Stomach (tissue), 4 donors: ENCODE results near the gene BNIP3.

Source experiments
- POLR2A ChIP-seq, 4 donors: fragments of 450-650 bp; IDR thresholded peaks; one replicate each; pipeline ENCODE4 v1.6.1; 2016; ENCODE audit warnings: antibody characterized with exemption in 4 of 4, control low read depth in 2 of 4, mild to moderate bottlenecking in 1 of 4, moderate library complexity in 1 of 4
- POLR2AphosphoS5 ChIP-seq, 3 donors: sonication (generic); formaldehyde crosslinking; IDR thresholded peaks; one replicate each; pipeline ENCODE4 v1.6.1; 2016; ENCODE audit warnings: antibody characterized with exemption in 3 of 3
- TF ChIP-seq, protein P1 (sequence below), 7 experiments: fragments of 450-650 bp in 4 of 7; fragments of 200-600 bp in 3 of 7; sonication (generic) in 3 of 7; IDR thresholded peaks; one replicate each; pipeline ENCODE4 v1.5.1; 2016 to 2019; ENCODE audit warnings: antibody characterized with exemption in 7 of 7, control low read depth in 2 of 7, mild to moderate bottlenecking in 1 of 7

- TF ChIP-seq, protein P1, sequence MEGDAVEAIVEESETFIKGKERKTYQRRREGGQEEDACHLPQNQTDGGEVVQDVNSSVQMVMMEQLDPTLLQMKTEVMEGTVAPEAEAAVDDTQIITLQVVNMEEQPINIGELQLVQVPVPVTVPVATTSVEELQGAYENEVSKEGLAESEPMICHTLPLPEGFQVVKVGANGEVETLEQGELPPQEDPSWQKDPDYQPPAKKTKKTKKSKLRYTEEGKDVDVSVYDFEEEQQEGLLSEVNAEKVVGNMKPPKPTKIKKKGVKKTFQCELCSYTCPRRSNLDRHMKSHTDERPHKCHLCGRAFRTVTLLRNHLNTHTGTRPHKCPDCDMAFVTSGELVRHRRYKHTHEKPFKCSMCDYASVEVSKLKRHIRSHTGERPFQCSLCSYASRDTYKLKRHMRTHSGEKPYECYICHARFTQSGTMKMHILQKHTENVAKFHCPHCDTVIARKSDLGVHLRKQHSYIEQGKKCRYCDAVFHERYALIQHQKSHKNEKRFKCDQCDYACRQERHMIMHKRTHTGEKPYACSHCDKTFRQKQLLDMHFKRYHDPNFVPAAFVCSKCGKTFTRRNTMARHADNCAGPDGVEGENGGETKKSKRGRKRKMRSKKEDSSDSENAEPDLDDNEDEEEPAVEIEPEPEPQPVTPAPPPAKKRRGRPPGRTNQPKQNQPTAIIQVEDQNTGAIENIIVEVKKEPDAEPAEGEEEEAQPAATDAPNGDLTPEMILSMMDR (IDR thresholded peaks at IDR 0.05): no peak
- TF ChIP-seq POLR2A (IDR thresholded peaks at IDR 0.05): no peak
- TF ChIP-seq POLR2AphosphoS5 (IDR thresholded peaks at IDR 0.05): no peak
These were observed 5.9 kb downstream of the BNIP3 start for GRCh38 chr10:131975796-131976195.
